Urinary bladder (tissue), 4 donors: ENCODE results near the gene MARCKSL1. TPM values are rescaled to one million over a fixed set of nuclear protein-coding genes. Genes with fewer than 3 reads are reported as not detected.

ENCODE experiments used
- DNase-seq: peaks from one replicate; pipeline ENCODE4 v3.0.0-alpha.2; 2015; ENCODE audit errors: extremely low spot score
- H3K27ac ChIP-seq: one replicate; pipeline ENCODE4 v1.5.1; 2013; ENCODE audit warnings: low read depth, mild to moderate bottlenecking, moderate library complexity
- H3K36me3 ChIP-seq: one replicate; pipeline ENCODE4 v1.6.1; 2013; ENCODE audit warnings: mild to moderate bottlenecking, moderate library complexity; ENCODE audit not compliant: insufficient read depth
- H3K4me1 ChIP-seq: one replicate; pipeline ENCODE4 v1.6.1; 2013; ENCODE audit warnings: mild to moderate bottlenecking, moderate library complexity; ENCODE audit not compliant: insufficient read depth
- H3K4me3 ChIP-seq: one replicate; pipeline ENCODE4 v1.5.1; 2013; ENCODE audit warnings: low read depth, low read length
- WGBS: extraction: QIAGEN DNeasy Blood & Tissue Kit; methylation state at CpG from one replicate; pipeline ENCODE4 v1.1.7; 2013; 5-methylcytosine and 5-hydroxymethylcytosine counted together
- polyA plus RNA-seq: library from polyadenylated mRNA; stranded (reverse); fragments of 200-250 nt; gene quantifications from one replicate; pipeline ENCODE4 v1.2.3, GENCODE V29; 2013
- total RNA-seq: library from RNA; depleted of rRNA; stranded (reverse); fragments of >200 nt; gene quantifications from one replicate; pipeline ENCODE4 v1.2.3, GENCODE V29; 2014
- donor health status: healthy with polysubstance abuse.
- donor health status: healthy.

MARCKSL1 gene
- 27.9 TPM for total RNA-seq
- polyA plus RNA-seq = 28.5 TPM

- Histone ChIP-seq H3K4me3 (peak within 1 kb of the TSS; percentile 66), H3K27ac (no peak within 1 kb of the TSS), H3K4me1 (no peaks in the 10 kb centered on the region), H3K36me3 (no peaks in the 10 kb centered on the region)
- DNase-seq = peak; percentile 59
- WGBS = under 1% methylated on average over 93 of the region's 95 CpGs
Measured at GRCh38 chr1:32335790-32336590, at the start of gene MARCKSL1. Gene MARCKSL1 (minus strand): TSS chr1:32336233. CDS start chr1:32336033, 200 bp downstream.

- Histone ChIP-seq H3K27ac (no peak overlapping the region), H3K4me3 (no peak overlapping the region), H3K4me1 (no peaks in the 10 kb centered on the region), H3K36me3 (peaks cover 10% of the 10 kb centered on the region)
- no peak for DNase-seq
- WGBS = 89% methylated on average over 9 of the region's 9 CpGs
Measured at GRCh38 chr1:32380057-32380456, 44.0 kb upstream of the MARCKSL1 start.

GRCh38 chr1:32377541-32378220 lies 41.6 kb upstream of the MARCKSL1 start:
- no peak for DNase-seq
- Histone ChIP-seq H3K4me1 (no peaks in the 10 kb centered on the region), H3K36me3 (peaks cover 9% of the 10 kb centered on the region), H3K4me3 (no peak overlapping the region), H3K27ac (no peak overlapping the region)
- WGBS = 91% methylated on average over 12 of the region's 12 CpGs

GRCh38 chr1:32376199-32376598 lies 40.2 kb upstream of the MARCKSL1 start:
- H3K27ac ChIP-seq = no peak overlapping the region
- no peak for DNase-seq
- peaks cover 8% of the 10 kb centered on the region for H3K36me3 ChIP-seq
- H3K4me1 ChIP-seq = no peaks in the 10 kb centered on the region
- H3K4me3 ChIP-seq = no peak overlapping the region
- WGBS = 92% methylated on average over 11 of the region's 11 CpGs

- no peak for DNase-seq
- no peaks in the 10 kb centered on the region for H3K4me1 ChIP-seq
- peaks cover 12% of the 10 kb centered on the region for H3K36me3 ChIP-seq
- no peak overlapping the region for H3K4me3 ChIP-seq
- WGBS = 46% methylated on average over 1 of the region's 1 CpG
- H3K27ac ChIP-seq = no peak overlapping the region
Measured at GRCh38 chr1:32373996-32374592, 38.1 kb upstream of the MARCKSL1 start.

GRCh38 chr1:32372149-32372756 lies 36.2 kb upstream of the MARCKSL1 start:
- Histone ChIP-seq H3K36me3 (peaks cover 15% of the 10 kb centered on the region), H3K27ac (no peak overlapping the region), H3K4me3 (no peak overlapping the region), H3K4me1 (no peaks in the 10 kb centered on the region)
- WGBS = 90% methylated on average over 5 of the region's 5 CpGs
- no peak for DNase-seq

GRCh38 chr1:32367912-32368635 lies 32.0 kb upstream of the MARCKSL1 start:
- 95% methylated on average over 7 of the region's 7 CpGs for WGBS
- DNase-seq = no peak
- no peaks in the 10 kb centered on the region for H3K4me1 ChIP-seq
- peaks cover 8% of the 10 kb centered on the region for H3K36me3 ChIP-seq
- no peak overlapping the region for H3K27ac ChIP-seq
- H3K4me3 ChIP-seq = no peak overlapping the region

GRCh38 chr1:32365445-32365844 lies 29.4 kb upstream of the MARCKSL1 start:
- no peak for DNase-seq
- 91% methylated on average over 6 of the region's 6 CpGs for WGBS
- H3K4me3 ChIP-seq = no peak overlapping the region
- peaks cover 8% of the 10 kb centered on the region for H3K36me3 ChIP-seq
- peaks cover 3% of the 10 kb centered on the region for H3K4me1 ChIP-seq
- H3K27ac ChIP-seq = no peak overlapping the region

GRCh38 chr1:32364836-32365235 lies 28.8 kb upstream of the MARCKSL1 start:
- Histone ChIP-seq H3K36me3 (peaks cover 8% of the 10 kb centered on the region), H3K27ac (no peak overlapping the region), H3K4me1 (peaks cover 3% of the 10 kb centered on the region), H3K4me3 (no peak overlapping the region)
- 91% methylated on average over 5 of the region's 5 CpGs for WGBS
- no peak for DNase-seq

- Histone ChIP-seq H3K4me1 (peaks cover 3% of the 10 kb centered on the region), H3K27ac (no peak overlapping the region), H3K36me3 (no peaks in the 10 kb centered on the region), H3K4me3 (no peak overlapping the region)
- no peak for DNase-seq
- 92% methylated on average over 12 of the region's 12 CpGs for WGBS
Measured at GRCh38 chr1:32363713-32364112, 27.7 kb upstream of the MARCKSL1 start.

GRCh38 chr1:32362474-32363313 lies 26.7 kb upstream of the MARCKSL1 start, which contains the start of the genes FAM229A and TSSK3:
Gene FAM229A (minus strand): TSS chr1:32362485. CDS start chr1:32362091, 394 bp downstream.
Gene TSSK3 (plus strand): TSS chr1:32362539. CDS start chr1:32362702, 163 bp downstream.
- WGBS = 59% methylated on average over 17 of the region's 17 CpGs
- DNase-seq = no peak
- no peak within 1 kb of the TSS for H3K27ac ChIP-seq

More at GRCh38 chr1:32362474-32363313, 26.7 kb upstream of the MARCKSL1 start, which contains the start of the genes FAM229A and TSSK3:
- Histone ChIP-seq H3K36me3 (no peaks in the 10 kb centered on the region), H3K4me3 (peak within 1 kb of the TSS; percentile 34), H3K4me1 (peaks cover 3% of the 10 kb centered on the region)
